Vagina (tissue), 2 donors: ENCODE results near the gene NTRK1. TPM values are rescaled to one million over a fixed set of nuclear protein-coding genes. Genes with fewer than 3 reads are reported as not detected.

Experiments
- DNase-seq, 2 donors: peaks; one replicate each; pipeline ENCODE4 v3.0.0-alpha.2; 2017; ENCODE audit errors: extremely low spot score in 2 of 2
- H3K27ac ChIP-seq: fragments of 200-600 bp; sonication (generic); one replicate; pipeline ENCODE4 v1.5.1; 2019
- H3K27me3 ChIP-seq: fragments of 200-600 bp; sonication (generic); one replicate; pipeline ENCODE4 v1.5.1; 2019
- H3K36me3 ChIP-seq, 2 donors: fragments of 200-600 bp; sonication (generic); one replicate each; pipeline ENCODE4 v1.5.1; 2017 to 2019
- H3K4me1 ChIP-seq: fragments of 200-600 bp; sonication (generic); one replicate; pipeline ENCODE4 v1.5.1; 2019
- H3K4me3 ChIP-seq, 2 donors: fragments of 200-600 bp; sonication (generic); 1 replicate in 1 of 2; 2 replicates in 1 of 2; pipeline ENCODE4 v1.5.1; 2016 to 2019
- H3K9me3 ChIP-seq: fragments of 200-600 bp; sonication (generic); one replicate; pipeline ENCODE4 v1.5.1; 2019
- POLR2A ChIP-seq, 2 donors: fragments of 450-650 bp; IDR thresholded peaks; one replicate each; pipeline ENCODE4 v1.6.1; 2017; ENCODE audit warnings: antibody characterized with exemption in 2 of 2, mild to moderate bottlenecking in 2 of 2, moderate library complexity in 2 of 2
- POLR2AphosphoS5 ChIP-seq, 2 donors: sonication (generic); formaldehyde crosslinking; IDR thresholded peaks; one replicate each; pipeline ENCODE4 v1.9.0; 2017; ENCODE audit warnings: antibody characterized with exemption in 2 of 2, mild to moderate bottlenecking in 2 of 2, low read depth in 1 of 2; ENCODE audit not compliant: insufficient read depth in 1 of 2
- intact Hi-C: fragments of 100-400 bp; cut with DNase I; formaldehyde crosslinking; loops from one replicate; pipeline ENCODE4 v1.15.1; 2023
- total RNA-seq: library from RNA; depleted of rRNA; stranded (reverse); fragments of >200 nt; gene quantifications from one replicate; pipeline ENCODE4 v1.2.3, GENCODE V29; 2016
- TF ChIP-seq, protein P1 (sequence below), 3 experiments: fragments of 450-650 bp in 2 of 3; fragments of 200-600 bp in 1 of 3; sonication (generic) in 1 of 3; IDR thresholded peaks; one replicate each; pipeline ENCODE4 v1.5.1; 2017 to 2019; ENCODE audit warnings: antibody characterized with exemption in 3 of 3, mild to moderate bottlenecking in 2 of 3, moderate library complexity in 2 of 3

The NTRK1 gene
- total RNA-seq, 1 donor from 2014 or later = 2.9 TPM

DNA sequence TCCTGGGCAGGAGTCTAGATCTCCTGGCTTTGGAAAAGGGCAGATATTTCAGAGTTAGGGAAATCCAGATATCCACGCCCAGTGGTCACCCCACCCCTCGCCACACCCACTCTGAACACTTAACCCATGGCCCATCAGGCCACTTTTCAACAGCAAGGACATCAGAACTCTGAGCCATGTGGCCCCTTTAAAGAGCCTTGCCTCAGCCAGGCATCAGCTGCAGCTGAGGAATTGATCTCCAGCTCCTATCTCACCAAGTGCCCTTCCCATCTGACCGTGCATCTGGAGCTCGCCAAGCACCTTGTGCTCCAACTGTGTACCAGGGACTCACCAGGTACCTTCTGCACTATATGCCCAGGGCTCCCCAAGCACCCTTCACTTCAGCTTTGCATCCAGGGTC lies 23.8 kb upstream of the NTRK1 start:
- intact Hi-C loops = loop anchor here (5.0 kb wide), 1 partner anchor 50 kb away; no protein-coding TSS in a partner anchor
- Histone ChIP-seq H3K4me1 (no peaks in the 10 kb centered on the region), H3K9me3 (no peaks in the 10 kb centered on the region), H3K27ac (no peak overlapping the region), H3K4me3 (no peak overlapping the region), H3K27me3 (no peaks in the 10 kb centered on the region), H3K36me3 (no peaks in the 10 kb centered on the region)
- TF ChIP-seq POLR2AphosphoS5 (IDR thresholded peaks at IDR 0.05; ENCODE audit: insufficient read depth in 1 of 2, low read depth in 1 of 2) = no peak
- TF ChIP-seq, protein P1, sequence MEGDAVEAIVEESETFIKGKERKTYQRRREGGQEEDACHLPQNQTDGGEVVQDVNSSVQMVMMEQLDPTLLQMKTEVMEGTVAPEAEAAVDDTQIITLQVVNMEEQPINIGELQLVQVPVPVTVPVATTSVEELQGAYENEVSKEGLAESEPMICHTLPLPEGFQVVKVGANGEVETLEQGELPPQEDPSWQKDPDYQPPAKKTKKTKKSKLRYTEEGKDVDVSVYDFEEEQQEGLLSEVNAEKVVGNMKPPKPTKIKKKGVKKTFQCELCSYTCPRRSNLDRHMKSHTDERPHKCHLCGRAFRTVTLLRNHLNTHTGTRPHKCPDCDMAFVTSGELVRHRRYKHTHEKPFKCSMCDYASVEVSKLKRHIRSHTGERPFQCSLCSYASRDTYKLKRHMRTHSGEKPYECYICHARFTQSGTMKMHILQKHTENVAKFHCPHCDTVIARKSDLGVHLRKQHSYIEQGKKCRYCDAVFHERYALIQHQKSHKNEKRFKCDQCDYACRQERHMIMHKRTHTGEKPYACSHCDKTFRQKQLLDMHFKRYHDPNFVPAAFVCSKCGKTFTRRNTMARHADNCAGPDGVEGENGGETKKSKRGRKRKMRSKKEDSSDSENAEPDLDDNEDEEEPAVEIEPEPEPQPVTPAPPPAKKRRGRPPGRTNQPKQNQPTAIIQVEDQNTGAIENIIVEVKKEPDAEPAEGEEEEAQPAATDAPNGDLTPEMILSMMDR (IDR thresholded peaks at IDR 0.05) = no peak
- no peak for TF ChIP-seq POLR2A (IDR thresholded peaks at IDR 0.05)
- no peak for DNase-seq

DNA sequence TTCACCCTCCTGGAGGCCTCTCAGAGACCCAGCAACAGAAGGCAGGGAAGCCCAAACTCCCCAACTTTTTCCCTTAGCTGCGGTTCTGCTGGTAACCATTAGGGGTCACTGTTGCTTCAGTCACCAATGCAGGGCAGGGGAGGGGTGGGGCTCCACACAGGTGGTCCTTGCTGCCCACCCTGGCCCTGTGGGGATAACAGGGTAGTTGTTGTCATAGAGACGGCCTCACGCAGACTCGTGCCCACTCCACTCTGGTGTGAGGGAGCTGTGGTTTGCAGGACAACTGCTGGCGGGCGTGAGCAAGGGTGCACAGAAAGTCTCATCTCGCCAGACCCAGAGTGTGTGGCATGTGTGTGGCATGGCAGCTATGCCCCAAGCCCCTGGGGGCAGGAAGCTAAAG lies 21.7 kb upstream of the NTRK1 start:
- Histone ChIP-seq H3K4me3 (no peak overlapping the region), H3K27me3 (no peaks in the 10 kb centered on the region), H3K36me3 (no peaks in the 10 kb centered on the region), H3K4me1 (no peaks in the 10 kb centered on the region), H3K9me3 (no peaks in the 10 kb centered on the region), H3K27ac (no peak overlapping the region)
- TF ChIP-seq POLR2AphosphoS5 (IDR thresholded peaks at IDR 0.05; ENCODE audit: insufficient read depth in 1 of 2, low read depth in 1 of 2) = no peak
- TF ChIP-seq, protein P1 (IDR thresholded peaks at IDR 0.05) = peak; percentile 47 to 68 (median 63)
- DNase-seq = no peak
- intact Hi-C loops = loop anchor here (5.0 kb wide), 1 partner anchor 52 kb away; no protein-coding TSS in a partner anchor

DNA sequence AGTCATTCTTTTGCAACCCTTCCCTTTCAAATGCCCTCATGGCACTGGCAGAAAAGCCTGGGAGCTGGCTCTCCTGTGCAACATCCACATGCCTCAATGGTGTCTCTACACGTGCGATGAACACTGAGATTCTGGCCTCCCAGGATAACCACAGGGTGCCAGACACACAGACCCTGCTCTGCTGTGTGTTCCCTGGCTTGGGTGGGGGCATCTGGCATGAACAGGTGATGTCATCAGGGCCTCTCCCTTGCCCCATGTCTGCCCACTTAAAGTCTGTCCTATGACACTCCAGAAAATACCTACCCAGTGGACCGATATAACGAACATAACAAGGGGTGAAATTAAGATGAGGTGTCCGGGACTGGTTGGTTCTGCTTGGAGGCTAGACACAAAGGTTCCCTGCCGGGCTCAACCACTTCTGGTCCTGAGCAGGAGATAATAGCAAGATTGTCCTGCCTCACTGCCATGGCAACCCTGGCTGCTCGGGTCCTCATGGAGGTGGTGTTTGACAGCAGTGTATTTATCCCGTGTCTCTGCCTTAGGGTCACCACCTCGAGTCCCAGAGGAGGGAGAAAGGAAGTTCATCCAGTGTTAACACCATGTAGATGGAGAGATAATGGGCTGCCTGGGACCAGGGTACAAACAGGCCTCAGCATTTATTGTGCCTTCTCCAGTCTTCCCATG lies 21.1 kb upstream of the NTRK1 start:
- Histone ChIP-seq H3K27ac (no peak overlapping the region), H3K9me3 (no peaks in the 10 kb centered on the region), H3K4me1 (no peaks in the 10 kb centered on the region), H3K36me3 (no peaks in the 10 kb centered on the region), H3K27me3 (no peaks in the 10 kb centered on the region), H3K4me3 (no peak overlapping the region)
- no peak for DNase-seq
- TF ChIP-seq POLR2AphosphoS5 (IDR thresholded peaks at IDR 0.05; ENCODE audit: insufficient read depth in 1 of 2, low read depth in 1 of 2) (no peak), POLR2A (IDR thresholded peaks at IDR 0.05) (no peak)
- TF ChIP-seq, protein P1 (IDR thresholded peaks at IDR 0.05) = no peak
- intact Hi-C loops = loop anchor here (5.0 kb wide), 1 partner anchor 52 kb away; no protein-coding TSS in a partner anchor

DNA sequence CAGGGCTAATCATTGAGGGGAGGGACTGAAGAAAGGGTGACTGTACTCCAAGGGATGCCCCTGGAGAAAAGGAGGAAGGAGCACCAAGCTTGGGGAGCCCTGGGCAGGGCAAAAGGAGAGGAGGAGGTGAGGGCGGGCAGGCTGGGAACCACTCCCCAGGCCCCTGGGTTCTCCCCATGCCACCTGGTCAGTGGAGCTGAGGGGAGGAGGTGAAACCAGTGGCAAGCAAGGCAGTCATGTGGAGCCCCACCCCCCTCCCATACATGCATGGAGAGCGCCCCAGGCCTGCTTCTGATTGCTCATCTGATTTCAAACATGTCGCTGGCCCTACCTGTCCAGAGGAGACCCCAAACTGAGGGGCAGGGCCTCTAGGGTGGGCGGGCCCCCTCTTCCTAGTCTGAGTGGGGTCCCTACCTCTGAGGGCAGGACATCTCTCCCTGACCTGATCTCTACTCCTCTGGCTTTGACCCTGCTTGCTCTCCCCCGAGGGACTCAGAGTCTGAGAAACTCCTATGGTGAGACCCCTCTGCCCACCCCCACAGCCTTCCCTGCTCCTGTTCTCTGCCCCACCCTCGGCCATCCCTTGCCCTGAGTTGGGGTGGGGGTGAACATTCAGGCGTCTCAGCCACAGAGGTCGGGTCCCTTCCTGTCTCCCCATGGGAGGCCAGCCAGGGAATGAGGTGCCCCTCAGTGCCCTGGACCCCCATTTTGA lies 20.3 kb upstream of the NTRK1 start:
- H3K9me3 ChIP-seq = no peaks in the 10 kb centered on the region
- peaks cover 5% of the 10 kb centered on the region for H3K4me1 ChIP-seq
- no peak for DNase-seq
- H3K4me3 ChIP-seq = no peak overlapping the region
- intact Hi-C loops = no loop called here
- no peaks in the 10 kb centered on the region for H3K27me3 ChIP-seq
- no peak for TF ChIP-seq POLR2AphosphoS5 (IDR thresholded peaks at IDR 0.05; ENCODE audit: insufficient read depth in 1 of 2, low read depth in 1 of 2)
- TF ChIP-seq, protein P1 (IDR thresholded peaks at IDR 0.05) = no peak
- no peak for TF ChIP-seq POLR2A (IDR thresholded peaks at IDR 0.05)
- no peaks in the 10 kb centered on the region for H3K36me3 ChIP-seq
- H3K27ac ChIP-seq = no peak overlapping the region

DNA sequence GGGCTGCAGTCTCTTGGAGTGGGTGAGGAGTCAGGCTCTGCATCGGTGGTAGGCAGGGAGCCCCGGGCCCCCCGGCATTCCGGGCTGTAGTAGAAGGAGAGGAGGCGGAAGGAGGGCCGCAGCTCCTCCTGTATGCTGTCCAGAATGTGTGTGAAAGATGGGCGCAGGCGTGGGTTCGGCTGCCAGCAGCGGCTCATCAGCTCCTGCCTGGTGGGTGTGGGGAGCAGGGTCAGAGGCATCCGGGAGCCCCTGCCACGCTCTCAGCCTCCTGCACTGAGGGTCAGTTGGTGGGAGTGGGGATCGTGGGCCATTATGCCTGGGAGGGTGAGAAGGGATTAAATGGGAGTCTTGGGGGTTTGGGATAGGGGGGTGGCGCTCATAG lies 19.8 kb upstream of the NTRK1 start:
- intact Hi-C loops = no loop called here
- no peak for DNase-seq
- Histone ChIP-seq H3K36me3 (no peaks in the 10 kb centered on the region), H3K27me3 (no peaks in the 10 kb centered on the region), H3K9me3 (no peaks in the 10 kb centered on the region), H3K4me1 (peaks cover 5% of the 10 kb centered on the region), H3K4me3 (no peak overlapping the region), H3K27ac (no peak overlapping the region)
- TF ChIP-seq POLR2AphosphoS5 (IDR thresholded peaks at IDR 0.05; ENCODE audit: insufficient read depth in 1 of 2, low read depth in 1 of 2) (no peak), POLR2A (IDR thresholded peaks at IDR 0.05) (no peak)
- TF ChIP-seq, protein P1 (IDR thresholded peaks at IDR 0.05) = no peak
